Lung (tissue), 12 donors: Measurements from ENCODE around the gene PIGB. TPM values are rescaled to one million over a fixed set of nuclear protein-coding genes. Genes with fewer than 3 reads are reported as not detected.

Experiments
- ATAC-seq: fragments of 200-7000 bp; cut with Tn5 transposase; one replicate; pipeline ENCODE4 v1.9.1; 2020; ENCODE audit warnings: moderate number of reproducible peaks; ENCODE audit not compliant: insufficient read depth, low FRiP score
- DNase-seq, 3 donors: peaks; one replicate each; pipeline ENCODE4 v3.0.0-alpha.2; 2013 to 2017
- H3K27ac ChIP-seq, 2 donors: one replicate each; pipeline ENCODE4 v1.5.1; 2013; ENCODE audit warnings: mild to moderate bottlenecking in 2 of 2, moderate library complexity in 2 of 2, control low read depth in 1 of 2, inconsistent platforms in 1 of 2, low read depth in 1 of 2, low read length in 1 of 2
- H3K27me3 ChIP-seq, 3 donors: one replicate each; pipeline ENCODE4 v1.5.1; 2013; ENCODE audit warnings: low read length in 2 of 3; ENCODE audit not compliant: control insufficient read depth in 3 of 3, insufficient read depth in 3 of 3
- H3K36me3 ChIP-seq, 4 donors: one replicate each; pipeline ENCODE4 v1.5.1; 2013; ENCODE audit warnings: low read length in 4 of 4, mild to moderate bottlenecking in 1 of 4, moderate library complexity in 1 of 4; ENCODE audit not compliant: control insufficient read depth in 4 of 4, insufficient read depth in 4 of 4
- H3K4me1 ChIP-seq, 5 donors: one replicate each; pipeline ENCODE4 v1.5.1; 2013; ENCODE audit warnings: low read length in 5 of 5, mild to moderate bottlenecking in 2 of 5, moderate library complexity in 1 of 5; ENCODE audit not compliant: control insufficient read depth in 5 of 5, insufficient read depth in 5 of 5
- H3K4me3 ChIP-seq: one replicate; pipeline ENCODE4 v1.5.1; 2013; ENCODE audit warnings: mild to moderate bottlenecking, control low read depth, moderate library complexity
- H3K9ac ChIP-seq, 2 donors: one replicate each; pipeline ENCODE4 v1.5.1; 2013; ENCODE audit warnings: low read length in 2 of 2, control low read depth in 1 of 2; ENCODE audit not compliant: insufficient read depth in 1 of 2
- H3K9me3 ChIP-seq, 4 donors: one replicate each; pipeline ENCODE4 v1.5.1; 2013; ENCODE audit warnings: low read length in 3 of 4, mild to moderate bottlenecking in 1 of 4, moderate library complexity in 1 of 4; ENCODE audit not compliant: control insufficient read depth in 4 of 4, insufficient read depth in 3 of 4
- CTCF ChIP-seq: IDR thresholded peaks from 2 replicates; pipeline ENCODE4 v1.5.1; 2012; ENCODE audit warnings: mild to moderate bottlenecking; ENCODE audit errors: control extremely low read depth, extremely low read depth
- WGBS, 2 donors: extraction: QIAGEN DNeasy Blood & Tissue Kit; methylation state at CpG; one replicate each; pipeline ENCODE4 v1.1.7; 2013; 5-methylcytosine and 5-hydroxymethylcytosine counted together
- polyA plus RNA-seq, 2 donors: library from polyadenylated mRNA; stranded (reverse); fragments of 200-250 nt; gene quantifications; one replicate each; pipeline ENCODE4 v1.2.1, GENCODE V29; 2013
- total RNA-seq, 2 donors: library from RNA; depleted of rRNA in 1 of 2; stranded (reverse); fragments of >200 nt in 1 of 2; gene quantifications; one replicate each; pipeline ENCODE4 v1.2.1, GENCODE V29; 2014 to 2021
- donor health status: control.
- donor health status: control.
- donor health status: Bipolar disorder and iron deficiency.
- donor health status: healthy.
- donor health status: DM: yes; HTN: yes; CAD: no.

Gene PIGB
- total and polyA plus RNA-seq, 4 donors: 9.8 to 17.0 (median 12.9) TPM

- Histone ChIP-seq H3K36me3 (no peaks in the 10 kb centered on the region), H3K4me3 (no peak overlapping the region), H3K4me1 (peaks cover 0 to 4% (median 0%) of the 10 kb centered on the region in 5 donors), H3K27me3 (no peaks in the 10 kb centered on the region), H3K9ac (no peak overlapping the region), H3K27ac (no peak overlapping the region), H3K9me3 (peaks cover 0 to under 1% (median 0%) of the 10 kb centered on the region in 4 donors)
- no peak for ATAC-seq
- 38 to 75% methylated on average over 1 of the region's 1 CpG for WGBS, 2 donors
- DNase-seq: no peak
- TF ChIP-seq CTCF: no peak
Measured at GRCh38 chr15:55401786-55402246, 82.8 kb downstream of the PIGB start.

- H3K4me1 ChIP-seq: peaks cover 0 to 6% (median 0%) of the 10 kb centered on the region in 5 donors
- no peak overlapping the region for H3K9ac ChIP-seq
- no peak overlapping the region for H3K27ac ChIP-seq
Measured at GRCh38 chr15:55402707-55403106, 83.7 kb downstream of the PIGB start.

GRCh38 chr15:55403531-55403930 lies 84.5 kb downstream of the PIGB start:
- H3K36me3 ChIP-seq: no peaks in the 10 kb centered on the region
- H3K9ac ChIP-seq: no peak overlapping the region
- TF ChIP-seq CTCF: no peak
- no peak for ATAC-seq
- H3K27me3 ChIP-seq: no peaks in the 10 kb centered on the region
- no peak overlapping the region for H3K27ac ChIP-seq
- H3K4me1 ChIP-seq: peaks cover 0 to 7% (median 1%) of the 10 kb centered on the region in 5 donors
- no peaks in the 10 kb centered on the region for H3K9me3 ChIP-seq
- no peak overlapping the region for H3K4me3 ChIP-seq
- no peak for DNase-seq

More at GRCh38 chr15:55402707-55403106, 83.7 kb downstream of the PIGB start:
- H3K9me3 ChIP-seq: no peaks in the 10 kb centered on the region
- no peak overlapping the region for H3K4me3 ChIP-seq
- H3K36me3 ChIP-seq: no peaks in the 10 kb centered on the region
- H3K27me3 ChIP-seq: no peaks in the 10 kb centered on the region
- no peak for TF ChIP-seq CTCF
- DNase-seq (no peak), ATAC-seq (no peak)

Other genes starting within 250 kb of the PIGB start
- 100 to 1,000 TPM in 1 of 2 donors, 10 to 100 TPM in 1; 47.6 to 102 TPM for gene RSL24D1, start 122.3 kb upstream of the PIGB start, total RNA-seq
- 10 to 100 TPM; 45.9 to 80.3 TPM for gene RSL24D1, start 122.3 kb upstream of the PIGB start, polyA plus RNA-seq
- 10 to 100 TPM; 55.1 to 71.7 TPM for gene RAB27A, start 29.4 kb upstream of the PIGB start, total RNA-seq
- 10 to 100 TPM; 24.4 to 77.1 TPM for gene RAB27A, start 29.4 kb upstream of the PIGB start, polyA plus RNA-seq
- 10 to 100 TPM; 12.9 to 17.1 TPM for gene PIGBOS1, start 99 bp upstream of the PIGB start, total RNA-seq
- gene PIGBOS1, start 99 bp upstream of the PIGB start, polyA plus RNA-seq: 10 to 100 TPM; 19.1 to 29.0 TPM
- 10 to 100 TPM; 60.7 to 75.0 TPM for gene CCPG1, start 89.1 kb downstream of the PIGB start, total RNA-seq
- gene CCPG1, start 89.1 kb downstream of the PIGB start, polyA plus RNA-seq: 10 to 100 TPM; 24.0 to 46.9 TPM
- gene PIERCE2, start 89.3 kb downstream of the PIGB start, total RNA-seq: 1 to 10 TPM; 5.7 to 5.9 TPM
- 10 to 100 TPM in 1 of 2 donors, 1 to 10 TPM in 1; 2.8 to 10.3 TPM for gene PIERCE2, start 89.3 kb downstream of the PIGB start, polyA plus RNA-seq
- 1 to 10 TPM; 9.1 to 9.9 TPM for gene DNAAF4, start 189.0 kb downstream of the PIGB start, total RNA-seq
- 1 to 10 TPM; 5.8 to 9.8 TPM for gene DNAAF4, start 189.0 kb downstream of the PIGB start, polyA plus RNA-seq